HG02885 (cell line): ENCODE results near the gene ACE.

Experiments
- ATAC-seq: cut with Tn5 transposase; IDR thresholded peaks from one replicate; pipeline ENCODE4 v1.9.1; 2021; ENCODE audit warnings: mild to moderate bottlenecking; ENCODE audit not compliant: unreplicated experiment, poor library complexity

ACE gene

DNA sequence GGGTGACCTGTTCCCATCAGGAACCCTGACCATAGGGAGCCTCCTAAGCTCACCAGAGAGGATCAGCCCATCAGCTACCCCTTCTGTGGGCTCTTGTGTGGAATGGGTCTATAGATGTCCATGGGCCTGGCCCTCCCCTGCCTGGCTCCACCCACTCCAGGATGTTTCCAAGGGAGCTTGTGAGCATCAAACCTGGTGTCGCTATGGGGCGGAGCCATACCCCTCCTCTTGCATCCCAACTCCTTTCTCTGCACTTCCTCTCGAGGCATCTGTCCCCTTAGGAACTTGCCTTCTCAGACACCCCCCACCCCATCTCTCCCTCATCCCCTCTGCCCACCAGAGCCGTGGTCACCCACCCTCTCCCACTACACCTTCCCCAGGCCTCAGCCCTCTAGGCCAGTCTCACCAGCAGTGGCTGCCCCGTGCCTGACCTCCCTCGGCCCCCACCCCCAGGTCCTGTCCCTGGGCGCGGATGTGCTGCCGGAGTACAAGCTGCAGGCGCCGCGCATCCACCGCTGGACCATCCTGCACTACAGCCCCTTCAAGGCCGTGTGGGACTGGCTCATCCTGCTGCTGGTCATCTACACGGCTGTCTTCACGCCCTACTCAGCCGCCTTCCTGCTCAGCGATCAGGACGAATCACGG is 56.7 kb downstream of the ACE start:
- no peak for ATAC-seq

DNA sequence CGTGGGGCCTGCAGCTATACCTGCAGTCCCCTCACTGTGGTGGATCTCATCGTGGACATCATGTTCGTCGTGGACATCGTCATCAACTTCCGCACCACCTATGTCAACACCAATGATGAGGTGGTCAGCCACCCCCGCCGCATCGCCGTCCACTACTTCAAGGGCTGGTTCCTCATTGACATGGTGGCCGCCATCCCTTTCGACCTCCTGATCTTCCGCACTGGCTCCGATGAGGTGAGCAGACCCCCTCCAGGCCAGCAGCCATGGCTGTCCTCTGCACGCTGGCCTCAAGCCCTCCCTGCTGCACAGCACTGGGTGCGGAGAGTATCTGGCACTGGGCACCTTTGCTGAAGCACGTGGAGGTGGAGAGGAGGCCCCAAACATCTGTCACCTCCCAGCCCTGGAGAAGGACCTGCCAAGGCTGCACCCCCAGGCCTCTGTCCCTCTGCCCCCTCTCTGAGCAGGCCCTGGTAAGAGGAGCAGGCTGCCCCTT is 57.3 kb downstream of the ACE start:
- no peak for ATAC-seq

- no peak for ATAC-seq
Measured at GRCh38 chr17:63534816-63535455, 58.1 kb downstream of the ACE start.

DNA sequence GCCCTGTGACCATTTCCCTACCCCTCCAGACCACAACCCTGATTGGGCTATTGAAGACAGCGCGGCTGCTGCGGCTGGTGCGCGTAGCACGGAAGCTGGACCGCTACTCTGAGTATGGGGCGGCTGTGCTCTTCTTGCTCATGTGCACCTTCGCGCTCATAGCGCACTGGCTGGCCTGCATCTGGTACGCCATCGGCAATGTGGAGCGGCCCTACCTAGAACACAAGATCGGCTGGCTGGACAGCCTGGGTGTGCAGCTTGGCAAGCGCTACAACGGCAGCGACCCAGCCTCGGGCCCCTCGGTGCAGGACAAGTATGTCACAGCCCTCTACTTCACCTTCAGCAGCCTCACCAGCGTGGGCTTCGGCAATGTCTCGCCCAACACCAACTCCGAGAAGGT is 58.8 kb downstream of the ACE start:
- no peak for ATAC-seq

- no peak for ATAC-seq
Measured at GRCh38 chr17:63537001-63537400, 60.1 kb downstream of the ACE start.

DNA sequence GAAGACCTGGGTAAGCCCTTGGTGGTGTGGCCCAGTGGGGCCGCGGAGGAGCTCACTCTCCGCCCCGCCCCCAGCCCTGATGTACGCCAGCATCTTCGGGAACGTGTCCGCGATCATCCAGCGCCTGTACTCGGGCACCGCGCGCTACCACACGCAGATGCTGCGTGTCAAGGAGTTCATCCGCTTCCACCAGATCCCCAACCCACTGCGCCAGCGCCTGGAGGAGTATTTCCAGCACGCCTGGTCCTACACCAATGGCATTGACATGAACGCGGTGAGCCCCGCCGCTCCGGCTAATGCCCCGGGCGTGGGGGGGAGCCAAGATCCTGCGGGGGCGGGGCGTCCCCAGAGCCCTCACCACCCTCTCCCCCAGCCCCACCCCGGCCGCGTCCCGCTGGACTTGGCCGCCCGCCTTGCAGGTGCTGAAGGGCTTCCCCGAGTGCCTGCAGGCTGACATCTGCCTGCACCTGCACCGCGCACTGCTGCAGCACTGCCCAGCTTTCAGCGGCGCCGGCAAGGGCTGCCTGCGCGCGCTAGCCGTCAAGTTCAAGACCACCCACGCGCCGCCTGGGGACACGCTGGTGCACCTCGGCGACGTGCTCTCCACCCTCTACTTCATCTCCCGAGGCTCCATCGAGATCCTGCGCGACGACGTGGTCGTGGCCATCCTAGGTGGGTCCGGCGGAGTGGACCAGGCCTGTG is 61.3 kb downstream of the ACE start:
- ATAC-seq = no peak

- ATAC-seq = no peak
Measured at GRCh38 chr17:63538693-63539595, 62.1 kb downstream of the ACE start.

DNA sequence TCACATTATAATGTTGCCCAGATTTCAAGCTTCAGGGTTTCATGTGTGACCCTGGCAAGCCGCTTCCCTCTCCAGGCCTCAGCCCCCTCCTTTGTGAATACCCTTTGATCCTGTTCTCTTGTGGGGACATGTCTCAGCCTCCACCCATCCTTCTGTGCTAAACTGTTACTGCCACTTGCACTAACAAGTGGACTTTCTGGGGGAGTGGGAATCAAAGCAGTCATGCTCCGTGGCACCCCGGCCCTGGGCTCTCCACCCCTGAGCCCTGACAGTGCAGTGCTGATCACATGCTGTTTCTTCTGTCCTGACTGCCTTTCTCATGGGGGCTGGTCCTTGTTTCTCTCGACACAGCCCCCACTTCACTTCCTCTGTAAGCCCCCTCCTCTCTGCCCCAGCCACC is 63.7 kb downstream of the ACE start:
- no peak for ATAC-seq

- no peak for ATAC-seq
Measured at GRCh38 chr17:63542218-63542545, 65.3 kb downstream of the ACE start.

DNA sequence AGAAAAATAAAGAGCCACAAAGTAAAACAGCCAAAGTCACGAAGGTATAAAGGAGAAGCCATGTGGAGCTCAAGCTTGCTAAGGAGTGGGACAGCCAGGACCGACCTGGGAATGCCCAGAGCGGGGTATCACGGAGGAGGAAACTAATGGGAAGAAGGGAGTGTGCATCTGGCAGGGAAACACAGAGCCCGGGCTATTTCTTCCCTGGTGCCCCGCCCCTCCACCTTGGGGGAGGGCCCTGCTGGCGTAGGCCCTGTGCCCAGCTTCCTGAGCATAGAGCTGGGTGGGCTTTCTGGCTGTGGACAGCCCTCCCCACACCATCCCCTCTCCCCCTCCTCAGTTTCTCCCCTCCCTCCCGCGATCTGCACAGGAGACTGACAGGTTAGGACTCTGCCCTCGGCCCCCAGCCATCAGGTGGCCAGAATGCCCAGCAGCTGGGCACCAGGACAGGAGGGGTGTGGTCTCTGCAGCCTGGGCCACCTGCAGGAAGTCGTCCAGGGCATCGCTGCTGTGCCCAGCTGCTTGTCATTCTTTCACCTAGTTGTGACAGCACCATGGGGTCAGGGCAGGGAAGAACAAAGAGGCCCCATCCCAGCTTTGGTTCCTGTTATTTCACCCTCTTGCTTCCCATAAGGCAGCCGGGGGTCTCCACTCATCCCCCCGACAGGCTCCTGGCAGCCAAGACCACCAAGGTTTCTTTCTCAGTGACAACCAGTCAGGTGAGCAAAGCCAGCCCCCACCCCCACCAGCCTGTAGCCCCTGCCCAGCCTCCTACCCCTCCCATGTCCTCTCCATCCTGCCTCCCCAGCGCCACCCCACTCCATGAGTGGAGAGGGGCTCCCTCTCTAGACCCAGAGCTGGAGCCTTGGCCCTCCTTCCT is 66.3 kb downstream of the ACE start:
- ATAC-seq = no peak

GRCh38 chr17:63543822-63544420 is 67.1 kb downstream of the ACE start:
- no peak for ATAC-seq

GRCh38 chr17:63544467-63545301 is 67.8 kb downstream of the ACE start:
- ATAC-seq = no peak

DNA sequence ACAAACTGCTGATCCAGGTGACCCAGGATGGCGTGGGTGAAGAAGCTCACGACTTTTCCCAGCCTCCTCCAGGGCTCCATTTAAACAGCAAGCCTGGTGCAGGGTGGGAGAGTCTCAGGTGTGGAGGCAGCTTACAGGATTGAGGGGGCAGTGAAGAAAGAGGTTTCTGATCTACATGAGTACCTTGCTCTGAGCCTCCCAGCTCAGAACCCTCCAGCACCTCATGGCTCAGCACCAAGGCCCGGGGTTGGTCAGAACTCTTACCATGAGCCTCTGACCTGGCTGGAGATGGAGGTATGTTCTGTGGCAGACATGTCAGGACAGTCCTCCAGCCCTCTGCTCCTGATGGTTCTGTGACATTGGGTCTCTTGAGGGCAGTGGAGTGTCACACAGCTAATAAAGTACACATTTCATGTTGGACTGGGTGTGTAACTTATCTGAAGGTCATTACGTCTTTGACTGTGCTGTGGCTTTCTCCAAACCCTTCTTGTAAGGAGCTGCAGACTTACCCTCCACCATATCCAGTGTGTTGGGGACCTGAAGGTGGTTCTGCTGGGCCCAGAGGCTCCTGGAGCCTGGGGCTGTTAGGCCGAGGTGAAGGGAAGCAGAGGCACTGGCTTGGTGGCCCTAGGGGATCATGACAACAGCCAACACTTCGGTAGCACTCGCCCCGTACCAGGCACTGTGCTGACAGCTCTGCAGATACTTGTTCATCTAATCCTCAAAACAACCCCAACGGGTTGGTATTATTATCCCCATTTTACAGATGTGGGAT is 69.6 kb downstream of the ACE start:
- no peak for ATAC-seq

DNA sequence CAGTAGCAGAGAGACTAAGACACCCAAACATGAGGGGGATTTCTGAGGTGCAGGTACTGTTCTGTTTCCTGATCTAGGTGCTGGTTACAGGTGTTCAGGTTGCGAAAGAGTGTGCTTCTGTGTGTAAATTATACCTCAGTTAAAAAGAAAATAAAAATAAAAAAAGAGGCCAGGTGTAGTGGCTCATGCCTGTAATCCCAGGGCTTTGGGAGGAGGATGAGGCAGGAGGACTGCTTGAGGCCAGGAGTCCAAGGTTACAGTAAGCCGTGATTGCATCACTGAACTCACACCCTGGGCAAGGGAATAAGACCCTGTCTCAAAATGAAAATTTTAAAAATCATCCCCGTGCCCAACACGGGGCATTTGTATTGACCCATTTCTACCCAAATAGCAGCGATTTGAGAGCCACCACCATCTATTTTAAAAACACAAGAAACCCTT is 70.2 kb downstream of the ACE start:
- ATAC-seq = no peak
